NCI-H2171 treated with DMSO at 0.1 percent for 48 hours (cell line): Measurements from ENCODE around the gene GTF3C5.
A peak's percentile ranks its signal among the peaks of the same experiment; 100 is the strongest.
"Not testable (repeated sequence)": the region's sequence is repeated elsewhere in the genome, so short reads cannot be mapped to it uniquely, and the experiment has no call there.

Experiments used
- DNase-seq: peaks from one replicate; lab custom pipeline; 2025; lab: John Stamatoyannopoulos, UW

Gene GTF3C5

DNA sequence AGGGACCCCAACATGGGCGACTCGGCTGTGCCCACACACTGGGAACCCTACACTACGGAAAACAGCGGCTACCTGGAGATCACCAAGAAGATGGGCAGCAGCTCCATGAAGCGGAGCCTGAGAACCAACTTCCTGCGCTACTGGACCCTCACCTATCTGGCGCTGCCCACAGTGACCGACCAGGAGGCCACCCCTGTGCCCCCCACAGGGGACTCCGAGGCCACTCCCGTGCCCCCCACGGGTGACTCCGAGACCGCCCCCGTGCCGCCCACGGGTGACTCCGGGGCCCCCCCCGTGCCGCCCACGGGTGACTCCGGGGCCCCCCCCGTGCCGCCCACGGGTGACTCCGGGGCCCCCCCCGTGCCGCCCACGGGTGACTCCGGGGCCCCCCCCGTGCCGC is 40.2 kb downstream of the GTF3C5 start:
- not testable (repeated sequence) for DNase-seq

DNA sequence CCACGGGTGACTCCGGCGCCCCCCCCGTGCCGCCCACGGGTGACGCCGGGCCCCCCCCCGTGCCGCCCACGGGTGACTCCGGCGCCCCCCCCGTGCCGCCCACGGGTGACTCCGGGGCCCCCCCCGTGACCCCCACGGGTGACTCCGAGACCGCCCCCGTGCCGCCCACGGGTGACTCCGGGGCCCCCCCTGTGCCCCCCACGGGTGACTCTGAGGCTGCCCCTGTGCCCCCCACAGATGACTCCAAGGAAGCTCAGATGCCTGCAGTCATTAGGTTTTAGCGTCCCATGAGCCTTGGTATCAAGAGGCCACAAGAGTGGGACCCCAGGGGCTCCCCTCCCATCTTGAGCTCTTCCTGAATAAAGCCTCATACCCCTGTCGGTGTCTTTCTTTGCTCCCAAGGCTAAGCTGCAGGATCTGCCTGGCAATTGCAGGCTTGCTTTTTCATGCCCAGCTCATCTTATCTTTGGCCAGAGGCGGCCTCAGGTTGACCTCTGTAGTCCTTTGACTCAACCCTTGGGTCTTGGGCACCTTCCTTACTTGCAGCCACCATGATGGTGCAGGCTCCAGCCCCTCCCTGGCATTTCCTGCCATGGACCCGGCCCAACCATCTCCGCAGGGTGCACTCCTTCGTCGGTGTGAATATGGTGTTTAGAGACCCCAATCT is 40.8 kb downstream of the GTF3C5 start:
- DNase-seq = no peak

DNA sequence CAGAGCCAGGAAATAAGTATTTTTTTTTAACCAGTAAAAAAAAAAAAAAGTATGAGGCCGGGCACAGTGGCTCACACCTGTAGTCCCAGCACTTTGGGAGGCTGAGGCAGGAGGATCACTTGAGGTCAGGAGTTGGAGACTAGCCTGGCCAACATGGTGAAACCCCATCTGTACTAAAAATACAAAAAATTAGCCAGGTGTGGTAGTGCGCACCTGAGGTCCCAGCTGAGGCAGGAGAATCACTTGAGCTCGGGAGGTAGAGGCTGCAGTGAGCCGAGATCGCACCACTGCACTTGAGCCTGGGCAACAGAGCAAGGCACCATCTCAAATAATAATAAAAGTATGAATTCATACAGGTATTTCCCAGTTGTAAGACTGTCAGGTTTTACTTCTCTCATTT is 41.4 kb downstream of the GTF3C5 start:
- not testable (repeated sequence) for DNase-seq

DNA sequence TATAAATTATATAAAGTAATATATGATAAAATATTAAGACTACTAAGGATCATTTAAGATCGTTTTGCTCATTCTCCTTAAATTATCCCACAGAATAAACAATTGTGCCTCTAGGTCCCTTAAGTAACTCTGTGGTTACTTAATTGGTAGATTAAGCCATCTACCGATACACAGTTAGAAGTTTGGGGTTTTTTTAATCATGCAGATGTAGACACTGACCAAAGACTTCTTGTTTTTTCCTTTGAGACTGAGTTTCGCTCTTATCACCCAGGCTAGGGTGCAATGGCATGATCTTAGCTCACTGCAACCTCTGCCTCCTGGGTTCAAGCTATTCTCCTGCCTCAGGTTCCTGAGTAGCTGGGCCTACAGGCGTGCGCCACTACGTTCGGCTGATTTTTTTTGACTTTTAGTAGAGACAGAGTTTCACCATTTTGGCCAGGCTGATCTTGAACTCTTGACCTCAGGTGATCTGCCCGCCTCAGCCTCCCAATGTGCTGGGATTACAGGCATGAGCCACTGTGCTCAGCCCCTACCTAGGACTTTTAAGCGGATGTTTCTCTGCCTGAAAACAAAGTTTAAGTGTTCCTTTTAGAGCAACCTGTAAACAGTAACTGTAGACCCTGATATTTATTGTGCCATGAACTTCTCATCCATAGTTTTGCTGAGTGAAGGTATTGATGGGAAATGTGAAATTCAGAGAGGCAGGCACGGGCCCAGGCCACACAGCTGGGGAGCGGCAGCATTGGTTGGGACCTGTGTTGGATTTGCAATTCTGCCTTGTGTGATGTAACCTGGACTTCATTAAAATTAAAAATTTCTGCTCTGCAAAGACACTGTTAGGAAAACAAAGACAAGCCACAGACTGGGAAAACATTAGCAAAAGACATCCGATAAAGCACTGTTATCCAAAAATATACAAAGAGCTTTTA is 42.6 kb downstream of the GTF3C5 start:
- DNase-seq = no peak

DNA sequence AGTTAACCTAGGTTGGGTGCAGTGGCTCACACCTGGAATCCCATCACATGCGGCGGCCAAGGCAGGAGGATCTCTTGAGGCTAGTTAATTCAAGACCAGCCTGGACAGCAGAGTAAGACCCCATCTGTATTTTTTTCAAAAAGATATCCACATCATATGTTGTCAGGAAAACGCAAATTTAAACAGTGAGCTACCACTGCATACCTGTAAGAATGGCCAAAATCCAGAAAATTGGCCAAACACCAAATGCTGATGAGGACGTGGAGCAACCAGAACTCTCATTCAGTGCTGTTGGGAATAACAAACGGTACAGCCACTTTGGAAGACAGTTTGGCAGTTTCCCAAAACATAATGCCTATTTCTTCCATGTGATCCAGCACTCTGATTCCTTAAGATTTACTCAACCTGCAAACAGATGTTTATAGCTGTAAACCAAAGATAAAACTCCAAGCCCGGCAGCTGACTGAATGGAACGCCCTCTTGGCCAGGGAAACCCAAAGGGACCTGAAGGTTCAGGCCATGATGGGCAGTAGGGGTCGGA is 43.4 kb downstream of the GTF3C5 start:
- peak; percentile 29 for DNase-seq

DNA sequence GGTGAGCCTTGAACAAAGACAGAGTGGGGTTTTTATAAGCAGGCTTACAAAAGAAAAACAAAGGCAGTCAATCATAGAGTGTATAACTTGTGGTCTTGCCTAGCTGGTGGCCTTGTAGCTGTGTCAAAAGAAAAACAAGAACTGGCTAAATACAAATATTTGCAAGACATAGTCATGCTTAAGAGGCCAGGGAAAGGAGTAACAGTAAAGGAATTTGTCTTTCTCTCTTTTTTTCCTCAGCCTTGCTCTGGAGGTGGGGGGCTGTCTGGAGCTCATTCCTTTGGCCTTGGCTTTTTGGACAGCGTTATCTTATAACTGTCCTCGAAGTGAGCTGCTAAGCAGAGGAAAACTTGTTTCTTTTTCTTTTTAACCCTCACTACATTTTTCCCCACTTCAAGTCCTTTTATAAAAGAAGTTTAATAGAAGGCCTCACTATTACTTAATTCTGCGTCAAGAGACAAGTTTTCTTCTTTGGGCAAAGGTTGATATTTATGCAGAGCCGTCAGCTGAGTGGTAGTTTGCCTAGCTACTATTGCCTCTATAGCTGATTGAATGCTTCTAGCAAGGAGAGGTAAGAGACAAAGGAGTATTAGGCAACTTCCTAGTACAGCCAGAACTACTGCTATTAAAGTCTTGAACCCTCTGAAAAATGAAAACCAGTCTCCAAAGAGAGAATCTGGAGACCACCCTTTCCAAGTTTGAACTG is 45.3 kb downstream of the GTF3C5 start:
- no peak for DNase-seq

DNA sequence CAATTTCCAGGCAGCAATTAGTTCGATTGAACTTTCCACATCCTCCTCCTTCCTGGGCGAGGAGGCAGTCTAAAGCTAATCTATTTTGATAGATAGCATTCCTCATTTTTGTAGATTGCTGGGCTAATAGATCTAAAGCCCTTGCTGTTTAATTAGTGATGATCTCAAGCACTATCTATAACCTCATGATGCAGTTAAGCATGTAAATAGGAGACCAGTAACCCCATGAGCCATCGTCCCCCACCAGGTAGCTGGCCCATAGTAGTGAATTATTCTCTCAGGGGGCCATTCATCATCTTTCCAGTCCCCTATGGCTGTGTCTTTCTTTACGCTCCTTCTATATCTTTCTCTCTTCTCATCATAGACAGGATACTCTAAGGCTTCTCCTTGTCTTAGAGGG is 45.9 kb downstream of the GTF3C5 start:
- no peak for DNase-seq

DNA sequence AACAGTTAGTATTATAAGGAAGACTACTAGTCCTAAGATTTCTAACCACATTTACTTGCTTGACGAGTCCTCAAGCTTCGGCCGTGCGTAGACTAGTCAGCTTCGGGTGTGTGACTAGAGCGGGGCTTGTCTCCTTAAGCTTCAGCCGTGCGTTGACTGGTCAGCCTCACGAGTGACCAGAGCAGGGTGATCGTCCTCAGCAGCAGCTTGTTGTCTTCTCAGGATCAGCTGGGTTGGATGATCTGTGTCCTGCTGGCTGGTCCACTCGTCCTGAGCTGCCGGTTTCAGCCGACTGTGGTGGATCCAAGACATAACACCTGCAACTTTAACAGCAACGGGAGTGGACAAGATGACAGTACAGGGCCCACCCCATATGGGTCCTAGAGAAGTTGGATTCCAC is 47.7 kb downstream of the GTF3C5 start:
- no peak for DNase-seq

DNA sequence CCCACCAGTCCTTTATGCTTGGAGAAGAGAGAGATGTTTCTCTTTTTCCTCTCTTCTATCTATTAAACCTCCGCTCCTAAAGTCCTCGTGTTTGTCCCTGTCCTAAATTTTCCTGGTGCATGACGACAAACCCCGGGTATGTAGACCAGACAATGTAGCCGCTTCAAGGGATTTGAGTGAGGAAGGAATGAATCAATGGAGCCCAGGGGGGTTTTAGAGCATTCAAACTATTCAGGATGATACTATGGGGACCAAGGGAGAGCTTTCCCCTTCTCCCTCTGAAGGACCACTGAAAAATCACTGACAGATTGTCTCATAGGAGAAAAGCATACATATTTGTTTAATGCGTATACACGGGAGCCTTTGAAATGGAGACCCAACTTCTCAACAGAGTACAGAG is 49.4 kb downstream of the GTF3C5 start:
- no peak for DNase-seq

DNA sequence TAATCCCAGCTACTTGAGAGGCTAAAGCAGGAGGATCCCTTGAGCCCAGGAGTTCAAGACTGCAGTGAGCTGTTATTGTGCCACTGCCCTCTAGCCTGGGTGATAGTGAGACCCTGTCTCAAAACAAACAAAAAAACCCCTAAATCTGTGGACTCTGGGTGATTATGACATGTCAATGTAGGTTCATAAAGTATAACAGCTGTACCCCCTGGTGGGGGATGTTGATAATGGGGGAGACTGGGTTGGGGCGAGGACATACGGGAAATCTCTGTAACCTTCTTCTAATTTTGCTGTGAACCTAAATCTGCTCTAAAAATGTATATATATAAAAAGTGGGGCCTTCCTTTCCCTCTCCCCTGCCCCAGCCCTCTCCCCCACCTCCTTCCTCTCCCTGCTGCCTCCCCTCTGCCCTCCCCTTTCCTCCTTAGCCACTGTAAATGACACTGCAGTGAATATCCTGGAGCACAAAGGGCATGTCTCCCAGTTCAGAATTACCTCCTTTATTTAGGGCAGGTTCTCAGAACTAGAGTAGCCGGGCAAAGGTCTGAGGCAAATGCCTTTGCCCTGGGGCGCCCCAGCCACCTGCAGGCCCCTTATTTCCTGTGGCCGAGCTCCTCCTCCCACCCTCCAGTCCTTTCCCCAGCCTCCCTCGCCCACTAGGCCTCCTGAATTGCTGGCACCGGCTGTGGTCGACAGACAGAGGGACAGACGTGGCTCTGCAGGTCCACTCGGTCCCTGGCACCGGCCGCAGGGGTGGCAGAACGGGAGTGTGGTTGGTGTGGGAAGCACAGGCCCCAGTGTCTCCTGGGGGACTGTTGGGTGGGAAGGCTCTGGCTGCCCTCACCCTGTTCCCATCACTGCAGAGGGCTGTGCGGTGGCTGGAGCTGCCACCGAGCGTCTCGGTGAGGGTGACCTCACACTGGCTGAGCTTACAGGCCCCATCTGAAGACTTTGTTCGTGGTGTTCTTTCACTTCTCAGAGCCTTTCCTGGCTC is 50.3 kb downstream of the GTF3C5 start:
- DNase-seq = not testable (repeated sequence)

DNA sequence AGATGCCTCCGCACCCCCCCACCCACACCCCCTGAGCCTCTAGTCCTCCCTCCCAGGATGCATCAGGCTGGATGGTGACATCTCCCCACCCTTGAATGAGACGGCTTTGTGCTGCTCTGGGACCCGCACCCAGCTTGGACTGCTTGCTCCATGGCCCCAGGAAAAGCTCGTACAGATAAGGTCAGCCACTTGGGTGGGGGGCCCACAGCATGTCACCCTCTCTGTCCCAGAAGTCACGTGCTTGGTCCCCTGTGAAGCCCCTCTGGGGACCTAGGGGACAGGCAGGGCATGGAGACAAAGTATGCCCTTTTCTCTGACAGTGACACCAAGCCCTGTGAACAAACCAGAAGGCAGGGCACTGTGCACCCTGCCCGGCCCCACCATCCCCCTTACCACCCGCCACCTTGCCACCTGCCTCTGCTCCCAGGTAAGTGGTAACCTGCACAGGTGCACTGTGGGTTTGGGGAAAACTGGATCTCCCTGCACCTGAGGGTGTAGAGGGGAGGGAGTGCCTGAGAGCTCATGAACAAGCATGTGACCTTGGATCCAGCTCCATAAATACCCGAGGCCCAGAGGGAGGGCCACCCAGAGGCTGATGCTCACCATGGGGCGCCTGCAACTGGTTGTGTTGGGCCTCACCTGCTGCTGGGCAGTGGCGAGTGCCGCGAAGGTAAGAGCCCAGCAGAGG is 51.3 kb downstream of the GTF3C5 start:
- DNase-seq = not testable (repeated sequence)

DNA sequence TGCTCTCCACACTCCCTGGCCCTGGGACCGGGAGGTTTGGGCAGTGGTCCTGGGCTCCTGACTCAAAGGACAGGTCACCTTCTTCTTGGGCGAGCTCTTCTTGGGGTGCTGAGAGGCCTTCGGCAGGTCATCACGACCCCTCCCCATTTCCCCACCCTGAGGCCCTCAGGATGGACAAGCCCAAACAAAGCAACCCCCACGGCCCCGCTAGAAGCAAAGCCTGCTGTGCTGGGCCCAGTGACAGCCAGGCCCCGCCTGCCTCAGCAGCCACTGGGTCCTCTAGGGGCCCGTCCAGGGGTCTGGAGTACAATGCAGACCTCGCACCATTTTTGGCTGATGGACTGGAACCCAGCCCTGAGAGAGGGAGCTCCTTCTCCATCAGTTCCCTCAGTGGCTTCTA is 52.9 kb downstream of the GTF3C5 start:
- not testable (repeated sequence) for DNase-seq

DNA sequence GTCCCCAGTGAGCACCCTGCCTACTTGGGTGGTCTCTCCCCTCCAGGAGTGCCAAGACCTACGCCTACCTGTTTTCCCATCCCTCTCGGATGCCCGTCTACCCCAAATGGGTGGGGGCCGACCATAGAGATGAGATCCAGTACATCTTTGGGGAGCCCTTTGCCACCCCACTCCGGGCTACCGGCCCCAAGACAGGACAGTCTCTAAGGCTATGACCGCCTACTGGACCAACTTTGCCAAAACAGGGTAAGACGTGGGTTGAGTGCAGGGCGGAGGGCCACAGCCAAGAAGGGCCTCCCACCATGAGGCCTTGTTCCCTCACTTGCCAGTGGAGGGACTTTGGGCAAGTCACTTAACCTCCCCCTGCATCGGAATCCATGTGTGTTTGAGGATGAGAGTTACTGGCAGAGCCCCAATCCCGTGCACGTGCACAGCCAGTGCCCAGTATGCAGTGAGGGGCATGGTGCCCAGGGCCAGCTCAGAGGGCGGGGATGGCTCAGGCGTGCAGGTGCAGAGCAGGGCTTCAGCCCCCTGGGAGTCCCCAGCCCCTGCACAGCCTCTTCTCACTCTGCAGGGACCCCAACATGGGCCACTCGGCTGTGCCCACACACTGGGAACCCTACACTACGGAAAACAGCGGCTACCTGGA is 55.5 kb downstream of the GTF3C5 start:
- not testable (repeated sequence) for DNase-seq

DNA sequence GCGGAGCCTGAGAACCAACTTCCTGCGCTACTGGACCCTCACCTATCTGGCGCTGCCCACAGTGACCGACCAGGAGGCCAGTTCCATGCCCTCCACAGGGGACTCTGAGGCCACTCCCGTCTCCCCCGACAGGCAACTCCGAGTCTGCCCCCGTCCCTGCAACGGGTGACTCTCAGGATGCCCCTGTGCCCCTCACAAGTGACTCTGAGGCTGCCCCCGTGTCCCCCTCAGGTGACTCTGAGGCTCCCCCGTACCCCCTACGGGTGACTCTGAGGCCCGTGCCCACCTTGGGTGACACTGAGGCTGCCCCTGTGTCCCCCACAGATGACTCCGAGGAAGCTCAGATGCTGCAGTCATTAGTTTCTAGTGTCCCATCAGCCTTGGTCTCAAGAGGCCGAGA is 56.1 kb downstream of the GTF3C5 start:
- no peak for DNase-seq

DNA sequence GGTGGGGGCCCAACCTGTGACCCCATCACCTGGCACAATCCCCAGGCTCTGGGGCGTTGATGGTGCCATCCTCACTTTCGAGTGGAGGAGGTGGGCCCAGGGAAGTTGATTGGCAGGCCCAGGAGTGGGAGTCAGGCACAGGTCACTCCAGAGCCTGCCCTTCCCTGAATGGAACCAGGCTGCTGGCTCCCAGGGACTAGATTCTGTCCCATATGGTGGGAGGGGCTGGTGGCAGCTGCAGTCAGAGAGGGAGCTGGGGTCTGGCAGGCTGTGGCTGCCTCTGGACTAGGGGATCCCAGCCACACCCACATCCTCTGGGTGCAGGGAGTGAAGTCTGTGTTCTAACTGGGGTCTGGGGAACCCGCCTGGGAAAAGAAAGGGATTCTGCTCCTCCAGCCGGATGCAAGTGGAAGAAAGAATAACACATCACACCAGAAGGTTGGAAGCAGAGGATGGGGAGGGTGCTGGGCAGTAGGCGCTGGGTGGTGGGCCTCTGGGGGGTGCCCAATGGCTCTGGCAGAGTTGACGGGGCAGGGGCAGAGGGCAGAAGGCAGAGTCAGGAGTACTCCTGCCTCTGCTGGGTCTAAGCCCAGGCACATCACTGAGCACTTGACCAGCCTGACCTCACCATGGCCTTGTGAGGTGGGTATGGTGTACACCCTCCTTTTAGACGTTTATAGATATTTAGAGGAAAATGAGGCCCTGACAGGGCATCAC is 56.8 kb downstream of the GTF3C5 start:
- peak; percentile 14 for DNase-seq

DNA sequence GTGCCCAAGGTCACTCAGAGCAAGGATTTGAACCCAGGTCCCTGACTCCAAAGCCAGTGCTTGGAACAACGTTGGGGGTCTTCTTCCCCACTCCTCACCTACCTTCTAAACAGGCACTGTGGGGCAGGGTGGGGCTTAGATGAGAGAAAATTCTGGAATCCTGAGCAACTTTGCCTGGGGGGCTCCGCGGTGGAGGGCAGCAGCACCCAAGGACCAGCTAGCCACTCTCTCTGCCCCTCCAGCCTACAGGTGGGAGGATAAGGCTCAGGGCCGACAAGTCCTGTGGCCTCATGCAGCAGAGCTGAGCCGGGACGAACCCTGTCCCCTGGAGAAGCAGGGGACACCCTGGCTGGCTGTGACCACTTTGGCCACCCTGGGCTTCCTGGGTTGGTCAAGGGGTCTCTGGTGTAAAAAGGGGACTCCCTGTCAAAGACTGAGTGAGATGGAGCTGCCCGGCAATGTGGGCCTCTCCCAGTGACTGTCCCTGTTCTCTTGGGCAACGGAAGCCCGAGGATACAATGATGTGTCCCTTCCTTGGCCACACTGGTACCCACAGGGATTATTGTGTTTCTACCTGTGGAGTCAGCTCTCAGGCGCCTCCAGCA is 57.5 kb downstream of the GTF3C5 start:
- DNase-seq = no peak

DNA sequence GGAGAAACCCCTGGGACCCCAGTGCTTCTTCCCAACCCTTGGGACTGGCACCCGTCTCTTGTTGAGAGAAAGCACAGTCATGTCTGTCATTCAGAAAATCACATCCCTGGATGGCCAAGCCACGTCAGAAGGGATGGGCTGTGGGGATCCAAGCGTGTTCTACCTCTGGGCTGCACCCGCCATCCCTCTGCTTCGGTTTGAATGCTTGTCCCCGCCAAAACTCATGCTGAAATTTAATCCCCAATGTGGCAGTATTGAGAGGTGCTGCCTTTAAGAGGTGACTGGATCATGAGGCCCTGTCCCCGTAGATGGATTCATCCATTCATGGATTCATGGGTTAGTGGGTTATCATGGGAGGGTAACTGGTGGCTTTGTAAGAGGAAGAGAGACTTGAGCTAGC is 58.0 kb downstream of the GTF3C5 start:
- no peak for DNase-seq

DNA sequence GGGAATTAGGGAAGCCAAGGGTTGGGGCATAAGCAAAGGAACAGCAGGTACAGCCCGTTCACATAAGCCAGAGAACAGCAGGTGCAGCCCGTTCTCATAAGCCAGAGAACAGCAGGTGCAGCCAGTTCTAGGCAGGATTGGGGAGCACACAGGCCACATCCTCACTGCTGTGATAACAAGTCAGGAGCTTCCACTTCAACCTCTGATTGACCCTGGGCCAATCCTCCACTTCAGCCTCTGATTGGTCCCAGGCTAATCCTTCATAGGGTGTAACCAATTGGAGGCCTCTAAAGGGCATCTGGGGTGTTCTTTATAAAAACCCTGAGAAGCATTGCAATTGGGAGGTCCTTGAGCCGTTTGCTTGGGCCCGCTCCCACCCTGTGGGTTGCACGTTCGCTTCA is 58.5 kb downstream of the GTF3C5 start:
- peak; percentile 99 for DNase-seq

DNA sequence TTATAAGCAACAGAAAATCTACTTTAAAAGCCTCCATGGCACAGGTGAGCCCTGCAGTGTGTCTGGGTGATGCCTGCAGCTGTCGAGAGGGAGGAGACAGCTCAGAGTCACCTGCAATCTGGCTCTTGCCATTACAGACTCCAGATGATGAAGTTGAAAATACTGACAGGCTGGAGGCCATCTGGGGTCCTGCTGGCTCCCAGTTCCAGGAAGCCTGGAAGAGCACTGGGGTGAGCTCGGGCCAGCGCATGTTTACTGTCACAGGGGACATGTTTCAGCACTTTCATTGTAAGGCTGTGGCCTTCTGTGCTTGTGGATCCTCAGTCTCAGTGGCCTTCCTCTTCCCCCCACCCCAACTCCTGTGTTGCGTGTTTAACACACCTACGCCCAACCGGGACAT is 59.4 kb downstream of the GTF3C5 start:
- peak; percentile 97 for DNase-seq
